Measurements from ENCODE around the gene ANKRD36C. TPM values are rescaled to one million over a fixed set of nuclear protein-coding genes. Genes with fewer than 3 reads are reported as not detected.
"Not testable (repeated sequence)": the region's sequence is repeated elsewhere in the genome, so short reads cannot be mapped to it uniquely, and the experiment has no call there.

ANKRD36C gene
- polyA plus RNA-seq, 3 donors = 0.95 to 1.1 (median 1.1) TPM

DNA sequence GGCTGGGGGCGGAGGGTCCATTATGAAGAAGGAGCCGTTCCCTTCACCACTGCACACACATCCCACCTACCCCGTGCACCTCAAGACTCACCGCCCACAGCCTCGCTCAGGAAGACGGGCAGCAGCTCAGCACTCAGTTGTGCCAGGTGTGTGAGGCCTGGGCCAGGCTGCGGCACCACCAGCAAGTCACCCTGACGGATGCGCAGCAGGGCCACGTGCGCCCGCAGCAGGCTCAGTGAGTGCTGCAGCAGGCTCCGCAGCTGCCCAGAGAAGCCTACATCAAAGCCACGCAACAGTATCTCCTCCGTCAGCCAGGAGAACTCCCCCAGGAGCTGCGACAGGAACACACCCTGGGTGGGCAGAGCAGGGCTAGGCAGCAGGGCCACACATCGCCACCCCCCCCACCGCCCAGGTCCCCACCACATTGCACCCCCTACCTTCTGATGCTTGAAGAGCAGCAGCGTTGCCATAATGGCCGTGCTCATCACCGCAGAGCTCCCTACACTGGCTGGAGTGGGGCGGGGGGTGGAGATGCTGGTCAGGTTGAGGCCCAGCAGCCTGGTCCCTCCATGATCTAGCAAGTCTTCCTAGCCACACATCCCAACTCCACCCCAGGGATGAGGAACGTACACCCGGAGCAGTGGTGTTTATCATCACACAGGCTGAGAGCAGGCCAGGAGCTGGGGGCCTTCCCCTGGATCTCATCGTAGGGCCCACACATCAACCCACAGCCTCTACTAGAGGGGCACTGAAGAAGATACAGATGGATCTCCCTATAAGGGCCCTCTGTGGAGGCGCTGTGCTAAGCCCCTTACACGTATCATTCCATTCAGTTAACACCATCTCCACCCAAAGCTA, 32.9 kb upstream of the ANKRD36C start:
- Histone ChIP-seq H3K4me2 (replicated peaks; ENCODE audit: extremely low read depth, low read length, poor library complexity, severe bottlenecking) (no peak overlapping the region), H3K36me3 (replicated peaks in 1 of 2; ENCODE audit: control insufficient read depth in 1 of 2, insufficient read depth in 2 of 2, low read length in 2 of 2) (no peaks in the 10 kb centered on the region), H3K9me3 (replicated peaks in 1 of 2; ENCODE audit: control insufficient read depth in 1 of 2, insufficient read depth in 1 of 2, low read length in 2 of 2) (no peaks in the 10 kb centered on the region), H3K9ac (ENCODE audit: insufficient read depth, low read length, poor library complexity, severe bottlenecking) (no peak overlapping the region), H3K4me1 (ENCODE audit: control insufficient read depth in 1 of 2, insufficient read depth in 2 of 2, low read length in 2 of 2) (no peaks in the 10 kb centered on the region), H3K4me3 (replicated peaks in 1 of 3; ENCODE audit: low read depth in 2 of 3, low read length in 3 of 3) (no peak overlapping the region), H3K27me3 (ENCODE audit: control insufficient read depth in 2 of 2, insufficient read depth in 2 of 2, low read length in 2 of 2) (no peaks in the 10 kb centered on the region), H2AFZ (ENCODE audit: insufficient read depth, low read depth, low read length, poor library complexity, severe bottlenecking) (no peak overlapping the region), H4K20me1 (ENCODE audit: insufficient read depth, low read length) (no peaks in the 10 kb centered on the region), H3K79me2 (ENCODE audit: insufficient read depth, low read length) (no peaks in the 10 kb centered on the region), H3K27ac (ENCODE audit: low read depth in 1 of 2, low read length in 2 of 2) (no peak overlapping the region)
- no peaks in the 10 kb centered on the region for H3K36me3 Mint-ChIP-seq
- no peak overlapping the region for H3K4me3 Mint-ChIP-seq
- TF ChIP-seq, protein P1, sequence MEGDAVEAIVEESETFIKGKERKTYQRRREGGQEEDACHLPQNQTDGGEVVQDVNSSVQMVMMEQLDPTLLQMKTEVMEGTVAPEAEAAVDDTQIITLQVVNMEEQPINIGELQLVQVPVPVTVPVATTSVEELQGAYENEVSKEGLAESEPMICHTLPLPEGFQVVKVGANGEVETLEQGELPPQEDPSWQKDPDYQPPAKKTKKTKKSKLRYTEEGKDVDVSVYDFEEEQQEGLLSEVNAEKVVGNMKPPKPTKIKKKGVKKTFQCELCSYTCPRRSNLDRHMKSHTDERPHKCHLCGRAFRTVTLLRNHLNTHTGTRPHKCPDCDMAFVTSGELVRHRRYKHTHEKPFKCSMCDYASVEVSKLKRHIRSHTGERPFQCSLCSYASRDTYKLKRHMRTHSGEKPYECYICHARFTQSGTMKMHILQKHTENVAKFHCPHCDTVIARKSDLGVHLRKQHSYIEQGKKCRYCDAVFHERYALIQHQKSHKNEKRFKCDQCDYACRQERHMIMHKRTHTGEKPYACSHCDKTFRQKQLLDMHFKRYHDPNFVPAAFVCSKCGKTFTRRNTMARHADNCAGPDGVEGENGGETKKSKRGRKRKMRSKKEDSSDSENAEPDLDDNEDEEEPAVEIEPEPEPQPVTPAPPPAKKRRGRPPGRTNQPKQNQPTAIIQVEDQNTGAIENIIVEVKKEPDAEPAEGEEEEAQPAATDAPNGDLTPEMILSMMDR (IDR thresholded peaks at IDR 0.05) = no peak
- H3K27me3 Mint-ChIP-seq (ENCODE audit: low read depth in 3 of 3) = peaks cover 0 to 1% (median 0%) of the 10 kb centered on the region in 3 donors
- DNase-seq = no peak
- no peaks in the 10 kb centered on the region for H3K9me3 Mint-ChIP-seq
- over 99% methylated on average over 14 of the region's 27 CpGs for WGBS (ENCODE audit: insufficient coverage)
- intact Hi-C loops (cut with micrococcal nuclease) = loop anchor here in 1 of 2 donors (10.0 kb wide), 2 partner anchors 90 to 150 kb away; partner anchors contain the start of gene ADRA2B
- no peak overlapping the region for H3K27ac Mint-ChIP-seq
- H3K4me1 Mint-ChIP-seq = peaks cover 2% of the 10 kb centered on the region

DNA sequence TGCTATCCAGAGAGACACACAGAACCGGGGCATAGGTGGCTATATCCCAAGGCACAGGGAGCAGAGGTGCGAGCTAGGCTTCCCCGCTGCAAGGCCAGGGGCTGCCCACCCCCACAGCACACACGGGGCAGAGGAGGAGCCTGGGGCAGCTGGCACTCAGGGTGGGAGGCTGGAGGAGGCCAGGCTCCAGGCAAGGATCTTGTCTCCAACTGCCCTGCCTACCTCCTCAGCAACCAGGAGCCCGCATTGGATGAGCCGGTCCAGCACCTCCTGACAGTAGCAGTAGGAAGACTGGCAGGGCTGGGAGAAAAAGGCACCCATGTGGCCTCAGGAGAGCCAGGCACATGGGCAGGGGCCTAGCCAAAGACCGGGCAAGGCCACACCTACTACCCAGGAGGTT, 32.1 kb upstream of the ANKRD36C start:
- DNase-seq; H3K4me1 ChIP-seq (ENCODE audit: control insufficient read depth in 1 of 2, insufficient read depth in 2 of 2, low read length in 2 of 2); H3K27ac ChIP-seq (ENCODE audit: low read depth in 1 of 2, low read length in 2 of 2); H3K27me3 Mint-ChIP-seq (ENCODE audit: low read depth in 3 of 3); H2AFZ ChIP-seq (ENCODE audit: insufficient read depth, low read depth, low read length, poor library complexity, severe bottlenecking); H3K9me3 ChIP-seq (replicated peaks in 1 of 2; ENCODE audit: control insufficient read depth in 1 of 2, insufficient read depth in 1 of 2, low read length in 2 of 2); H3K79me2 ChIP-seq (ENCODE audit: insufficient read depth, low read length); H3K9me3 Mint-ChIP-seq; H3K4me3 ChIP-seq (replicated peaks in 1 of 3; ENCODE audit: low read depth in 2 of 3, low read length in 3 of 3); H3K36me3 Mint-ChIP-seq; H3K4me1 Mint-ChIP-seq; H3K4me2 ChIP-seq (replicated peaks; ENCODE audit: extremely low read depth, low read length, poor library complexity, severe bottlenecking); H3K27me3 ChIP-seq (ENCODE audit: control insufficient read depth in 2 of 2, insufficient read depth in 2 of 2, low read length in 2 of 2); H3K9ac ChIP-seq (ENCODE audit: insufficient read depth, low read length, poor library complexity, severe bottlenecking); H3K4me3 Mint-ChIP-seq; H3K36me3 ChIP-seq (replicated peaks in 1 of 2; ENCODE audit: control insufficient read depth in 1 of 2, insufficient read depth in 2 of 2, low read length in 2 of 2); H4K20me1 ChIP-seq (ENCODE audit: insufficient read depth, low read length): not testable (repeated sequence)
- peak overlapping the region in 1 of 7 donors; percentile 45 for H3K27ac Mint-ChIP-seq
- intact Hi-C loops (cut with micrococcal nuclease) = loop anchor here in 1 of 2 donors (10.0 kb wide), 2 partner anchors 91 to 151 kb away; partner anchors contain the start of gene ADRA2B
- WGBS (ENCODE audit: insufficient coverage) = no CpG with 5 or more reads among the region's 7 CpGs
